ENCODE measurements around the gene HPS1. TPM values are rescaled to one million over a fixed set of nuclear protein-coding genes. Genes with fewer than 3 reads are reported as not detected.

Gene HPS1
- total RNA-seq, 1 donor from 2014 or later, result 62.1 TPM

DNA sequence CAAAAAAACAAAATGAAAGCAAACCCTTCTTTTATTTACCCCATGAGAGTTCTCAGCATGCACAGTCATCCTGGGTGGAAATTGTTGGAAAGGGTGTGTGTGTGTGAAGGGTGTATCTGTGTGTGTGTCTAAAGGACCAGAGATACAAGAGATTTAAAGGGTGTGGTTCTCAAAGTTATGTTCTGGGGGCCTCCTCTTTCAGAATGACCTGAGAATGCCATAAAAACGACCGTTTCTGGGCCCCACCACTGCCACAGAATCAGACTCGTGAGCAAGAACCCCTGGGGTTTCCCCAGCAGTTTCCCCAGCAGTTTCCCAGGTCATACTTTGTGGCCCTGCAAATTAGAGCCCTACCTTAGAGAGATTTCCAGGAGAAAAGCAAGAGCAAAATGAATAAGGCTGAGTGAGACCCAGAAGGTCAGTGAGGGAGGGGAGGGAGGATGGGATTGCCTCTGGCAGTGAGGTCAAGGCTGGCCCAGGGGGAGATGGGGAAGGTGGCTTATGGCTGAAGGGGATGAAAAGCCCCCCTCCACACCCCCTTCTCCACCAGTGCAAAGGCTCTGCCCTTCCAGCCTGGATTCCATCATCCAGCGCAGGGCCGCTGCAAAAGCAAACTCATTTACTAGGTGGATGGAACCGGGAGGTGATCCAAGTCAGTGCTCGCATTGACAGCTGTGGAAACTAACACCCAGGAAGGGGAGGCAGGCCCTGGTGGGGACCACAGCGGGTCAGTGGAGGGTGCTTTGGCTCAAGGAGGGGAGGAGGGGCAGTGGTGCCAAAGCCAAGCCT is 42.0 kb downstream of the HPS1 start:
- Histone ChIP-seq H3K4me3 (no peak overlapping the region), H3K27me3 (no peaks in the 10 kb centered on the region), H3K27ac (peak overlapping the region; percentile 63), H3K36me3 (peaks cover 0 to 6% of the 10 kb centered on the region in 2 donors), H3K9me3 (no peaks in the 10 kb centered on the region), H3K4me1 (peaks cover 23% of the 10 kb centered on the region)
- intact Hi-C loops (cut with DNase I), result no loop called here
- DNase-seq (ENCODE audit: extremely low spot score in 2 of 2), result no peak
- TF ChIP-seq POLR2AphosphoS5 (IDR thresholded peaks at IDR 0.05; ENCODE audit: insufficient read depth in 1 of 2, low read depth in 1 of 2) (peak in 1 of 2 donors; percentile 11), POLR2A (IDR thresholded peaks at IDR 0.05) (no peak)

DNA sequence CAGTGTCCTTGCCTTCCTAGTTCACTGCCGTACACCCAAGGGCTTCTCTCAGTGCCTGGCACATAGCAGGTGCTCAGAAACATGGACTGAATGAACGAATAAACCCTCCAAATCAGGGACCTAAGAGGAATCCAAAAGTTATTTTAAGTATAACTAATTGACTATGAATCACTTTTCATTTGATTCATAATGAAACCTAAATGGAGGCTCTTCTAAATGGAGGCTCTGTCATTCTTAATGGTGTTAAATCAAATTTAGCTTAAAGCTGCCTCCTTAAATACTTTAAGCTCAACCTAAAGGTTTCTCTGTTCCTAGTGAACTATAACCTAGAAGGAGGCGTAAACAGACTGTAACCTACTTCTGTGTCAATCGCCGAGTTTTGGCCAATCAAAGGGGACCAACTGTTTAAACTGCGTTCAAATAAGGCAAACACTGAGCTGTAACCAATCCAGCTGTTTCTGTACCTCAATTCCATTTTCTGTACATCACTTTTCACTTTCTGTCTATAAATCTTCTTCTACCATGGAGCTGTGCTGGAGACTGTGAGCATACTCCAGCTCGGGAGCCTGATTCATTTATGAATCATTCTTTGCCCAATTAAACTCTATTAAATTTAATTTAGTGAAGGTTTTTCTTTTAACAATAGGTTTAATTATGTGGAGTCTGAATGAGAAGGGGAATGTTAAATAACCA is 42.8 kb downstream of the HPS1 start:
- intact Hi-C loops (cut with DNase I), result no loop called here
- TF ChIP-seq POLR2AphosphoS5 (IDR thresholded peaks at IDR 0.05; ENCODE audit: insufficient read depth in 1 of 2, low read depth in 1 of 2), result no peak
- no peak for TF ChIP-seq POLR2A (IDR thresholded peaks at IDR 0.05)
- TF ChIP-seq, protein P1, sequence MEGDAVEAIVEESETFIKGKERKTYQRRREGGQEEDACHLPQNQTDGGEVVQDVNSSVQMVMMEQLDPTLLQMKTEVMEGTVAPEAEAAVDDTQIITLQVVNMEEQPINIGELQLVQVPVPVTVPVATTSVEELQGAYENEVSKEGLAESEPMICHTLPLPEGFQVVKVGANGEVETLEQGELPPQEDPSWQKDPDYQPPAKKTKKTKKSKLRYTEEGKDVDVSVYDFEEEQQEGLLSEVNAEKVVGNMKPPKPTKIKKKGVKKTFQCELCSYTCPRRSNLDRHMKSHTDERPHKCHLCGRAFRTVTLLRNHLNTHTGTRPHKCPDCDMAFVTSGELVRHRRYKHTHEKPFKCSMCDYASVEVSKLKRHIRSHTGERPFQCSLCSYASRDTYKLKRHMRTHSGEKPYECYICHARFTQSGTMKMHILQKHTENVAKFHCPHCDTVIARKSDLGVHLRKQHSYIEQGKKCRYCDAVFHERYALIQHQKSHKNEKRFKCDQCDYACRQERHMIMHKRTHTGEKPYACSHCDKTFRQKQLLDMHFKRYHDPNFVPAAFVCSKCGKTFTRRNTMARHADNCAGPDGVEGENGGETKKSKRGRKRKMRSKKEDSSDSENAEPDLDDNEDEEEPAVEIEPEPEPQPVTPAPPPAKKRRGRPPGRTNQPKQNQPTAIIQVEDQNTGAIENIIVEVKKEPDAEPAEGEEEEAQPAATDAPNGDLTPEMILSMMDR (IDR thresholded peaks at IDR 0.05), result no peak
- no peak for DNase-seq (ENCODE audit: extremely low spot score in 2 of 2)
- Histone ChIP-seq H3K4me1 (peaks cover 23% of the 10 kb centered on the region), H3K9me3 (no peaks in the 10 kb centered on the region), H3K36me3 (peaks cover 0 to 6% of the 10 kb centered on the region in 2 donors), H3K27me3 (no peaks in the 10 kb centered on the region), H3K27ac (peak overlapping the region; percentile 63), H3K4me3 (no peak overlapping the region)

DNA sequence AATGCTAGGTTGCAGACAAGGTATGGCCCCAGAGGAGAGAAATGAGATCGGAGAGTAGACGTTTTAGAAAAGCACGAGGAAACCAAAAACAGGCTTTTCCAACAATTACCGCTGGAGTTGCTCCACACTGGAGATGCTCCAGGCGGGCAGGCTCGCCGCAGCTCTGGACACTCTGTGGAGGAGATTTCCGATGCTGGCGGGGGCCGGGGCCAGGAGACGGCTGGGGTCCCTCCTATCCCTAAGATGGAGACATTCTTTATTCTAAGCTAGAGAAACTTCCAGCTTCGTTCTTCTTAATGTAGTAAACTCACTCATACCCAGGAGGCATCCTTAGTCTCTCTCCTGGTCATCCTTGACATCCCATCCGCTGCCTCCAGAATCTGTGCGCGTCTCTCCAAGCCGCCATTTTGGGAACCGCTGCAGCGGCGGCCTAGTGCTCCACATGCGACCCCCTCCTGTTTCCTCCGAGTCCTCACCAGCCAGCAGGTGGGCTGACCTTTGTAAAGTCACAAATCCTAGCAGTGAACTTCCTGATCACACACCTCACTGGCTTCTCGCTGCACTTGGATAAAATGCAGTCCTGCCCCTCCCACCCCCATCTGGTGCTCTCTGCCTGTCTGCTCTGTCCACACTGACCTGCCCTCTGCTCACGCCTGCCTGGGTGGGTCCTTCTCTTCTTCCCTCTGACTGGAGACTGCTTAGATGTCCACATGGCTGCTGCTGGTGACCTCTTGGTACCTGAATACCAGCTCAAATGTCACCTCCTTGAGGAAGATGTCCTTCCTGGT is 43.6 kb downstream of the HPS1 start:
- Histone ChIP-seq H3K36me3 (peaks cover 0 to 6% of the 10 kb centered on the region in 2 donors), H3K4me1 (peaks cover 23% of the 10 kb centered on the region), H3K27ac (peak overlapping the region; percentile 63), H3K4me3 (no peak overlapping the region), H3K27me3 (no peaks in the 10 kb centered on the region), H3K9me3 (no peaks in the 10 kb centered on the region)
- DNase-seq (ENCODE audit: extremely low spot score in 2 of 2), result no peak
- TF ChIP-seq POLR2A (IDR thresholded peaks at IDR 0.05) (no peak), POLR2AphosphoS5 (IDR thresholded peaks at IDR 0.05; ENCODE audit: insufficient read depth in 1 of 2, low read depth in 1 of 2) (no peak)
- TF ChIP-seq, protein P1 (IDR thresholded peaks at IDR 0.05), result no peak
- intact Hi-C loops (cut with DNase I), result no loop called here

DNA sequence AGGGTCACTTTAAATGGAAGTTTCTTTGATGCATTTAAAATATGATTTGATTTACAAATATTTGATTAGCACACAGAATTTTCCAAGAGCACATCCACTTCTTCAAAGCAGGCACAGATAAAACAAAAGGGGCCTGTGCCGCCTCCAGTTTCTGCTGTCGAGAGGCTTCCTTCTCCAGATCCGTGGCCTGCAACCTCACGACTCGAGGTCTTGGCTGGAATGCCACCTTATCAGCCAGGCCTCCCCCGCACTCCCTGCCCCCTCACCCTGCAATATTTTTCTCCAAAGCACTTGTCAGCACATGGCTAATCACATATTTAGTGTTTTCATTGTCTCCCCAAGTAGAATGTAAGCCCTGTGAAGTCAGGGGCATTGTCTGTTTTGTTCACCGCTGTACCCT is 44.3 kb downstream of the HPS1 start:
- Histone ChIP-seq H3K4me1 (peaks cover 23% of the 10 kb centered on the region), H3K27me3 (no peaks in the 10 kb centered on the region), H3K4me3 (no peak overlapping the region), H3K27ac (no peak overlapping the region), H3K36me3 (peaks cover 0 to 6% of the 10 kb centered on the region in 2 donors), H3K9me3 (no peaks in the 10 kb centered on the region)
- intact Hi-C loops (cut with DNase I), result no loop called here
- DNase-seq (ENCODE audit: extremely low spot score in 2 of 2), result no peak
- TF ChIP-seq POLR2A (IDR thresholded peaks at IDR 0.05), result no peak
- no peak for TF ChIP-seq POLR2AphosphoS5 (IDR thresholded peaks at IDR 0.05; ENCODE audit: insufficient read depth in 1 of 2, low read depth in 1 of 2)
- TF ChIP-seq, protein P1 (IDR thresholded peaks at IDR 0.05), result no peak

DNA sequence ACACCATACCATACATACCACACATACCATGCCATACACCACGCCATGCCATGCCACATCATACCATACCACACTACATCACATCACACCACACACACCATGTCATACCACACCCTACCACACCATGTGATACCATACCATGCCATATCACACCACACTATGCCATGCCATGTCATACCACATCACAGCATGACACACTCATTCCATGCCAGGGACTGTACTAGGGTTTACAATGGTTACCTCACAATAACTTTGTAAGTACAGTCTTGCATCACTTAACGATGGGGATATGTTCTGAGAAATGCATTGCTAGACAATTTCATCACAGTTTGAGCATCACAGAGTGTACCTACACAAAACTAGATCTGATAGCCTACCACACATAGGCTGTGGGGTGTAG is 46.3 kb downstream of the HPS1 start:
- no peaks in the 10 kb centered on the region for H3K27me3 ChIP-seq
- DNase-seq (ENCODE audit: extremely low spot score in 2 of 2), result no peak
- intact Hi-C loops (cut with DNase I), result no loop called here
- peaks cover 23% of the 10 kb centered on the region for H3K4me1 ChIP-seq
- peaks cover 0 to 14% of the 10 kb centered on the region in 2 donors for H3K36me3 ChIP-seq
- H3K9me3 ChIP-seq, result no peaks in the 10 kb centered on the region
- H3K27ac ChIP-seq, result no peak overlapping the region
- no peak overlapping the region for H3K4me3 ChIP-seq
- TF ChIP-seq POLR2A (IDR thresholded peaks at IDR 0.05) (no peak), POLR2AphosphoS5 (IDR thresholded peaks at IDR 0.05; ENCODE audit: insufficient read depth in 1 of 2, low read depth in 1 of 2) (no peak)
- TF ChIP-seq, protein P1 (IDR thresholded peaks at IDR 0.05), result no peak
